HG03521 (cell line): ENCODE data around the gene FGD4.

Experiments used
- ATAC-seq: cut with Tn5 transposase; IDR thresholded peaks from one replicate; pipeline ENCODE4 v1.9.1; 2021; ENCODE audit warnings: mild to moderate bottlenecking, moderate library complexity; ENCODE audit not compliant: unreplicated experiment

Gene FGD4

GRCh38 chr12:32666018-32666417, 266.7 kb downstream of the FGD4 start:
- no peak for ATAC-seq

DNA sequence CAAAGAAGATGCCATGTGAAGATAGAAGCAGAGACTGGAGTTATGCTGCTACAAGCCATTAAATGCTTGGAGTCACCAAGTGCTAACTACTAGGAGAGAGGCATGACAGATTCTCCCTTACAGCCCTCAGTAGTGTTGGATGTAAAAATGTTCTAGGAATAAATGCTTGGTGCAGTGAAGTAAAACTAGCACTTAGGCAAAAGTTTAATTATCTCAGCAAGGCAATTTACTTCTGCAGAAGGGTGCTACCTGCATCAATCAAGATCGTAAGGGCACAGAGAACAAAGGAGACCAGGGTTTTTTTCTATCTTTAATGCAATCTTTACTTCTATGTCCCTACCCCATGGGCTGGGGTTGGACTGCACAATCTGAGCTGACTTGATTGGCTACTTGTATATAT, 270.2 kb downstream of the FGD4 start:
- ATAC-seq: no peak

GRCh38 chr12:32671930-32672780, 272.8 kb downstream of the FGD4 start:
- no peak for ATAC-seq

DNA sequence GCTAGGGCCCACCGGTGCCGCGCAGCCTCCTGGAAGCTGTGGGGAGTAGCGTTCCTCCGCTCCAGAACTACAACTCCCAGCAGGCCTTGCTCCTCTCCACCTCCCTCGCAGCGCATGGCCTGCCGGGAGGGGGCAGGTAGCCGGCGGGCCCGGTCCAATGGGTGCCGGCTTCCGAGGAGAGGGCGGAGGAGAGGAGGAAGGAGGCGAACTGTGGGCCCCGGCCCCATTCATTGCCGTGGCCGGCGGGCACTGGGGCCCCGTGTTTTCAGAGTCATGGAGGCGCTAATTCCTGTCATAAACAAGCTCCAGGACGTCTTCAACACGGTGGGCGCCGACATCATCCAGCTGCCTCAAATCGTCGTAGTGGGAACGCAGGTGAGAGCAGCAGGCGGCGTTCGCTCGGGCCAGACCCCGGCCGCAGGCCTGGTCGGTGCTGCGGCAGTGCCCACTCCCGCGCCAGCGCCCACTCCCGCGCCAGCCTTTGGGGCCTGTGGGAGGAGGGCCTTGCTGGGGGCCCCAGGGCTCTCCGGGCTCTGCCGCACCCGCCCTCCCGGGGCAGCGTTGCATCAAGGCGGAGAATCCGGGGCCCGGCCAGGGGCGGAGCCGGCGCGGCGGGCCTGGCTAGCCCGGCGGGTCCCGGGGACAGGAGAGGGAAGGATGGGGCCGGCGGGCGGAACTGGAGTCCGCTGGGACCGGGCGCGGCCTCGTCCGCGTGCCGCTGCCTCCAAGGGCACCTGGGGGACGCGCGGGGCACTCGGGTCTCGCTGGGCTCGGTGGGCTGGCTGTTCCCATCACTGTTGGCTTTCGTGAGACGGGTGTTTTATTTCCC, 279.9 kb downstream of the FGD4 start, which contains the start of gene DNM1L:
DNM1L (plus strand) TSS at position 211 of the 829 bp plus-strand sequence; CDS start at position 274, 63 bp downstream.
- peak; percentile 93 for ATAC-seq

DNA sequence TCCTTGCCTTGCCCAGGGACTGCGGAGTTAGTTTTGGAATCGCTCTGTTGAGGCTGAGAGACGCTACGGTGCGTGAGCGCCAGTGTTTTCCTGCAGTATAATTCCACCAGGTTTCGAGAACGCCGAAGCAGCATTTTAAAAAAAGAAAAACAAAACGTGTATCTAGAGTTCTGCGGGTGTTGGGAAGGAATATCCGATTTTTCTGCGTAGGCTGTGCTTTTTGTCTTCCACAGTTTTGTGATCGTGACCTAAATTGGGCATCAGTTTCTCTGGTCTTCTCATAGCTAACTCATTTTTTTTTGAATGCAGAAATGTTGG, 280.5 kb downstream of the FGD4 start:
- no peak for ATAC-seq

DNA sequence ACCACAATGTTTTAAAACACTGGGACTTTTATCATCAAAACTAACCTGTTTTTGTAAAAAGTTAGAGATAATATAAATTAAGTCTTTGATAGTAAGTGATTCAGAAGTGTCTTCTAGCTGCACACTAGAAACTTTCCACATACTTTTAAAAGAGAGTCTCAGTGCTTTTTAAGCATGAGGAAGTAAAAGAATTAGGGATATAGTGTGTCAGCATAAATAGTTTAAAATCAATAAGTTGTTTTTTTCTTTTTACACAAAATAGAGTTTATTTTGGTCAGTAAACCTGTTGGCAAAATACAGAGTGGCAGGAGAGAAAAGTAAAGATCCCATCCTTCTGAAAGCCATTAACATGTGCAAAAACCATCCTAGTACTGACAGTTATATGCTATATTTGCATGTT, 281.4 kb downstream of the FGD4 start:
- no peak for ATAC-seq

GRCh38 chr12:32681272-32681671, 281.9 kb downstream of the FGD4 start:
- no peak for ATAC-seq

- ATAC-seq: no peak
Measured at GRCh38 chr12:32686340-32686739, 287.0 kb downstream of the FGD4 start.

DNA sequence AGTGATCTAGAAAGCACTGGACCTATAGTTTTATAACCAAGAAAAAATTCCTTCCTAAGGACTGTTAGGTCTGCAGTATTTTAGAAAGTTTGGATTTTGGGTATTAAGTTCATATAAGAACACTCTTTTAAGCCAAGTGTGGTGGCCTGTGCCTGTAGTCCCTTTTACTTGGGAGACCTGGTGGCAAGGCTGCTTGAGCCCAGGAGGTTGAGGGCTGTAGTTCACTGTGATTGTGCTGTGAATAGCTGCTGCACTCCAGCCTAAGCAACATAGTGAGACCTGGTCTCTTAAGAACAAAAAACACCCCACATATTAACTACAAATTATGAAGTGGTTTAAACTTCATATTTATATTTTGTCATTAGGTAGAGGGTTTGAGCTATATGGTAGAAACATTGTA, 289.4 kb downstream of the FGD4 start:
- no peak for ATAC-seq

GRCh38 chr12:32690927-32691326, 291.6 kb downstream of the FGD4 start:
- ATAC-seq: no peak

GRCh38 chr12:32692358-32692757, 293.0 kb downstream of the FGD4 start:
- no peak for ATAC-seq

- no peak for ATAC-seq
Measured at GRCh38 chr12:32693036-32693435, 293.7 kb downstream of the FGD4 start.
